GM13976 (cell line): ENCODE measurements around the gene PPP1R12B.

Source experiments
- DNase-seq: peaks from one replicate; pipeline ENCODE4 v3.0.0; 2012; ENCODE audit warnings: low spot score
- CTCF ChIP-seq: IDR thresholded peaks from 2 replicates; pipeline ENCODE4 v1.5.1; 2012; ENCODE audit warnings: borderline replicate concordance, mild to moderate bottlenecking; ENCODE audit not compliant: insufficient read depth; ENCODE audit errors: extremely low read depth, missing control alignments, control extremely low read depth
- in situ Hi-C: fragments of 300-500 bp; cut with MboI; formaldehyde crosslinking; loops from one replicate; pipeline ENCODE4 v1.12.0; 2022; ENCODE audit warnings: low sequenced_read_pairs, mixed read lengths, inconsistent platforms; ENCODE audit not compliant: unreplicated experiment

The PPP1R12B gene

GRCh38 chr1:202317941-202318925 lies 30.3 kb upstream of the PPP1R12B start:
- DNase-seq, result no peak
- TF ChIP-seq CTCF, result no peak
- in situ Hi-C loops, result loop anchor here (10.0 kb wide), 1 partner anchor 133 kb away; no protein-coding TSS in a partner anchor

- DNase-seq, result no peak
- no peak for TF ChIP-seq CTCF
- in situ Hi-C loops, result loop anchor here (10.0 kb wide), 1 partner anchor 135 kb away; no protein-coding TSS in a partner anchor
Measured at GRCh38 chr1:202319381-202320080, 29.0 kb upstream of the PPP1R12B start.

- TF ChIP-seq CTCF, result no peak
- no peak for DNase-seq
- in situ Hi-C loops, result no loop called here
Measured at GRCh38 chr1:202320081-202320405, 28.5 kb upstream of the PPP1R12B start.

- TF ChIP-seq CTCF, result no peak
- in situ Hi-C loops, result no loop called here
- no peak for DNase-seq
Measured at GRCh38 chr1:202323731-202324130, 24.8 kb upstream of the PPP1R12B start.

GRCh38 chr1:202324646-202325045 lies 23.9 kb upstream of the PPP1R12B start:
- no peak for DNase-seq
- no peak for TF ChIP-seq CTCF
- in situ Hi-C loops, result no loop called here

- no peak for DNase-seq
- in situ Hi-C loops, result no loop called here
- TF ChIP-seq CTCF, result no peak
Measured at GRCh38 chr1:202329891-202330290, 18.6 kb upstream of the PPP1R12B start.
